A673 (cell line): ENCODE measurements around the gene CFAP97D1. TPM values are rescaled to one million over a fixed set of nuclear protein-coding genes. Genes with fewer than 3 reads are reported as not detected.

Experiments
- BruUV-seq: library from RNA; stranded (reverse); fragments of 400-500 nt; replicated peaks from 2 replicates; lab custom pipeline; 2021; lab: Mats Ljungman, UMichigan
- CTCF ChIA-PET: fragments of 300-600 bp; sonication (Branson Sonifier 250); formaldehyde crosslinking; loops from one replicate; lab custom pipeline; 2022; ENCODE audit warnings: antibody characterized with exemption; lab: Charles Lee
- POLR2A ChIA-PET: fragments of 300-600 bp; sonication (Branson Sonifier 250); formaldehyde crosslinking; loops from one replicate; lab custom pipeline; 2022; ENCODE audit warnings: antibody characterized with exemption; ENCODE audit not compliant: low non-redundant PET; lab: Charles Lee
- DNase-seq: peaks from one replicate; pipeline ENCODE4 v3.0.0-alpha.2; 2015; ENCODE audit warnings: low spot score
- H3K27ac ChIP-seq: fragments of 200-600 bp; sonication (generic); 2 replicates; pipeline ENCODE4 v1.5.1; 2016; ENCODE audit warnings: mixed run types, low read depth, mild to moderate bottlenecking, mixed read lengths, antibody characterized with exemption, low read length; ENCODE audit not compliant: poor library complexity, severe bottlenecking
- H3K27me3 ChIP-seq: fragments of 200-600 bp; sonication (generic); replicated peaks from 2 replicates; pipeline ENCODE4 v1.6.1; 2017; ENCODE audit warnings: mixed run types, low read depth, mild to moderate bottlenecking, mixed read lengths, antibody characterized with exemption, low read length; ENCODE audit not compliant: insufficient read depth, poor library complexity
- H3K36me3 ChIP-seq: fragments of 200-600 bp; sonication (generic); 2 replicates; pipeline ENCODE4 v1.6.1; 2016; ENCODE audit warnings: mixed run types, mild to moderate bottlenecking, mixed read lengths, antibody characterized with exemption, low read length; ENCODE audit not compliant: insufficient read depth, poor library complexity, severe bottlenecking
- H3K4me1 ChIP-seq: fragments of 200-600 bp; sonication (generic); 2 replicates; pipeline ENCODE4 v1.6.1; 2017; ENCODE audit warnings: mixed run types, mild to moderate bottlenecking, mixed read lengths, antibody characterized with exemption, low read length; ENCODE audit not compliant: insufficient read depth, poor library complexity, severe bottlenecking
- H3K4me3 ChIP-seq: fragments of 200-600 bp; sonication (generic); 2 replicates; pipeline ENCODE4 v1.5.1; 2016; ENCODE audit warnings: low read depth, mixed run types, mild to moderate bottlenecking, mixed read lengths, low read length; ENCODE audit not compliant: poor library complexity, severe bottlenecking
- H3K9me3 ChIP-seq: fragments of 200-600 bp; sonication (generic); 2 replicates; pipeline ENCODE4 v1.6.1; 2016; ENCODE audit warnings: mixed run types, low read depth, mild to moderate bottlenecking, mixed read lengths, antibody characterized with exemption, low read length; ENCODE audit not compliant: poor library complexity, severe bottlenecking
- EZH2 ChIP-seq: fragments of 200-600 bp; sonication (generic); IDR thresholded peaks from 2 replicates; pipeline ENCODE4 v1.6.1; 2017; ENCODE audit warnings: borderline replicate concordance, low read depth, mild to moderate bottlenecking, mixed read lengths, antibody characterized with exemption, low read length; ENCODE audit not compliant: poor library complexity, severe bottlenecking
- intact Hi-C: fragments of 100-400 bp; cut with micrococcal nuclease; formaldehyde crosslinking; loops from one replicate; pipeline ENCODE4 v1.10.0; 2022; ENCODE audit not compliant: unreplicated experiment
- total RNA-seq: library from RNA; stranded (reverse); gene quantifications from 2 replicates; pipeline ENCODE4 v1.2.3, GENCODE V29; 2021
- TF ChIP-seq, protein P1 (sequence below): fragments of 300-800, 200-600 bp; sonication (generic); conservative IDR thresholded peaks from 2 replicates; pipeline ENCODE4 v1.5.1; 2017; ENCODE audit warnings: low read depth, mild to moderate bottlenecking, antibody characterized with exemption, low read length, moderate library complexity, mixed read lengths

The CFAP97D1 gene
- total RNA-seq, 1 experiment from 2014 or later: not detected

DNA sequence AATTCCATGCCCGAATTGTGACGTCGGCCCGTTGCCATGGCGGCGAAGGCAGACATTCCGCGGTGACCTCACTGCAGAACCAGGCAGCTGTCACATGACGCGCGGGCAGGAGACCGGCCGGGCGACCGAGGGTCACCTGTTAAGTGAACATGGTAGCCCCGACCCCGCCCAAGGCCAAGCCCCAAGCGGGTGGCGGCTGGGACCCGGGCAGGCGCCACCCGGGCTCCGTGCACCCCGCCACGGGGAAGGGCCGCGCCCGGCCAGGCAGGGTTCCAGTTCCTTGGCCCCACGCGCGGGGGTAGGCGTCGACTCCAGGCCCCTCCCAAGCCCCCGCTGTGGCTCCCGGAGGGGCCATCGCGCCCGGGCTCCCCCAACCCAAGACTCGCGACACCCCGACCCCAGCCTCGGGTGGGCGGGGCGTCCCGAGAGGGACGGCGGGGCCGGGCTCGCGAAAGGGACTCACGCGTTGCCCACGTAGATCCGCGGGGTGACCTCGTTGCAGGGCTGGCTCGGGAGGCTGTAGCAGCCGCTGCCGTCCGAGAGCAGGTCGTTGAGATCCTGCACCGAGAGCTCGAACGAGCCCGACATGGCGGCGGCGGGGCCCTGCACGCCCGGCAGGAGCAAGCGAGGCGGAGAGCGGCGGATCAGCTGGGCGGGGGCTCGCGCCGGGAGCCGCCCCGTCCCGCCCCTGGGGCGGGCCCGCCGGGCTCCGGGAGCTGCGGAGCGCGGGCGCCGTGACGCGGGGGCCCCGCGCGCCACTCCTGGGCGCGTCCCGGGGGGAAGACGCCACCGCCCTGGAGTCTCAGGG, 1.7 kb upstream of the CFAP97D1 start, which contains the start of gene DUSP3:
Gene DUSP3 (minus strand): TSS at position 641 of the 808 bp plus-strand sequence. CDS start 53 bp downstream, at position 588.
- no TSS peak for BruUV-seq
- TF ChIP-seq EZH2: no peak
- TF ChIP-seq, protein P1, sequence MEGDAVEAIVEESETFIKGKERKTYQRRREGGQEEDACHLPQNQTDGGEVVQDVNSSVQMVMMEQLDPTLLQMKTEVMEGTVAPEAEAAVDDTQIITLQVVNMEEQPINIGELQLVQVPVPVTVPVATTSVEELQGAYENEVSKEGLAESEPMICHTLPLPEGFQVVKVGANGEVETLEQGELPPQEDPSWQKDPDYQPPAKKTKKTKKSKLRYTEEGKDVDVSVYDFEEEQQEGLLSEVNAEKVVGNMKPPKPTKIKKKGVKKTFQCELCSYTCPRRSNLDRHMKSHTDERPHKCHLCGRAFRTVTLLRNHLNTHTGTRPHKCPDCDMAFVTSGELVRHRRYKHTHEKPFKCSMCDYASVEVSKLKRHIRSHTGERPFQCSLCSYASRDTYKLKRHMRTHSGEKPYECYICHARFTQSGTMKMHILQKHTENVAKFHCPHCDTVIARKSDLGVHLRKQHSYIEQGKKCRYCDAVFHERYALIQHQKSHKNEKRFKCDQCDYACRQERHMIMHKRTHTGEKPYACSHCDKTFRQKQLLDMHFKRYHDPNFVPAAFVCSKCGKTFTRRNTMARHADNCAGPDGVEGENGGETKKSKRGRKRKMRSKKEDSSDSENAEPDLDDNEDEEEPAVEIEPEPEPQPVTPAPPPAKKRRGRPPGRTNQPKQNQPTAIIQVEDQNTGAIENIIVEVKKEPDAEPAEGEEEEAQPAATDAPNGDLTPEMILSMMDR: no peak
- intact Hi-C loops: no loop called here
- Histone ChIP-seq H3K9me3 (no peaks in the 10 kb centered on the region), H3K27ac (peak within 1 kb of the TSS; percentile 91), H3K4me1 (no peaks in the 10 kb centered on the region), H3K36me3 (no peaks in the 10 kb centered on the region), H3K4me3 (peak within 1 kb of the TSS; percentile 74), H3K27me3 (no peaks in the 10 kb centered on the region)
- DNase-seq: peak; percentile 74
- ChIA-PET POLR2A (no interaction called here), CTCF (interaction anchor here (0.6 kb wide), 1 partner anchor 209 kb away, joined by 5 read pairs; no protein-coding TSS in a partner anchor)

DNA sequence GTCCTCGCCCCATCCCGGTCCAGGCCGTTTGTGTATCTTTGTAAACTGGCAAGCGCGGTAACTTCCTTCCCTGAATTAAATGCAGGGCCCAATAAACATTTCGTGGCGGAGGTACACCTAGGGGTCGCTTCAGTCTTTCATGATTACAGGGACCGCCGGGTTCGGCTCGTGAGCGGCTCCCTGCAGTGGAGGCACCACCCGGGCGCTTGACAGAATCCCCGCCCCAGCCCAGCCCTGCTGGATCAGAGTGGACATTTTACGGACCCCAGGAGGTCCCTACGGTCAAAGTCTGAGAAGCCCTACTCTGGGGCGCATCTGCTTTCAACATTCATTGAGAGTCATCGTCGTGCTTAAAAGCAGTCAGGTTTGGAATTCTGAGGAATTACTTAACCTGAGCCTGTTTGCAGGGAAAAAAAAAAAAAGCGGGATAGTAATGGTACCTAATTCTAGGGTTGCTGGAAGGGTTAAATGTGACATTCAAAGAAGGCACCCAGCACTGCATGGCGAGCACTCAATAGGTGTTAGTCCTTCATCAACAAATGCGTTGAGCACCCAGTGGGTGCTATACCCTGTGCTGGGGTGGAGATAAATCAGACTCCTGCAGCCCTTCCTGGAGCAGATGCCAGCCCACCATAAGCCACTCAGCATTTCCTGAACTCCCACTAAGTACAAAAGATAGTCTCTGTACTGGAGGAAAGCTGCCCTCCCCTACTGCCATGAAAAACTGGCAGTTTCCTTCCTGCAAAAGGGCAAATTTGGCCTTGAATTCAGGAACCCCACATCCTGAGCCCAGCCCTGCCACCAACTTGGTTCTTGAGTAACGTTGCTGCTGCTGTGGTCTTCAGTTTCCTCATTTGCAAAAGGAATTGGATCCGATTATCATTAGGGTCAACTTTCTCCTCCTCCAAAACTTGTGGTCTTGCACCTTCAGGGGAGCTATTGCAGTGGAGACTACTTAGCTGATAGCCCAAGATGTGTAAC, 800 bp upstream of the CFAP97D1 start:
- BruUV-seq: no TSS peak
- ChIA-PET CTCF (no interaction called here), POLR2A (no interaction called here)

More for the DNA sequence above, 800 bp upstream of the CFAP97D1 start:
- Histone ChIP-seq H3K9me3 (no peaks in the 10 kb centered on the region), H3K27me3 (no peaks in the 10 kb centered on the region), H3K27ac (no peak overlapping the region), H3K4me1 (no peaks in the 10 kb centered on the region), H3K4me3 (peak overlapping the region; percentile 74), H3K36me3 (no peaks in the 10 kb centered on the region)
- intact Hi-C loops: no loop called here
- TF ChIP-seq, protein P1: peak; percentile 25; the same call in 1 of the 2 replicates
- TF ChIP-seq EZH2: no peak
- peak; percentile 48 for DNase-seq
